Activated gamma-delta T cell treated with anti-CD3 and anti-CD28 coated beads, Interleukin-2, amount 50 U/mL, for 16 hours (primary cell): ENCODE measurements around the gene PLVAP.

Experiments used
- DNase-seq: peaks from one replicate; pipeline ENCODE4 v3.0.0-alpha.2; 2020; ENCODE audit warnings: low read depth

The PLVAP gene

GRCh38 chr19:17321655-17322489 lies 55.3 kb downstream of the PLVAP start:
- no peak for DNase-seq

- DNase-seq, result no peak
Observed at GRCh38 chr19:17320435-17320834, 56.7 kb downstream of the PLVAP start.

GRCh38 chr19:17319473-17320238 lies 57.5 kb downstream of the PLVAP start:
- DNase-seq, result no peak

- no peak for DNase-seq
Observed at GRCh38 chr19:17318966-17319365, 58.2 kb downstream of the PLVAP start.

GRCh38 chr19:17314007-17314593 lies 63.0 kb downstream of the PLVAP start:
- no peak for DNase-seq

- no peak for DNase-seq
Observed at GRCh38 chr19:17312189-17313113, 64.7 kb downstream of the PLVAP start.

GRCh38 chr19:17311455-17312188 lies 65.5 kb downstream of the PLVAP start:
- no peak for DNase-seq

- no peak for DNase-seq
Observed at GRCh38 chr19:17309965-17310461, 67.1 kb downstream of the PLVAP start.

GRCh38 chr19:17309198-17309964 lies 67.8 kb downstream of the PLVAP start, which contains the start of gene DDA1:
DDA1 (plus strand) TSS chr19:17309563; CDS start chr19:17309655, 92 bp downstream.
- DNase-seq, result peak; percentile 99

GRCh38 chr19:17307876-17308377 lies 69.2 kb downstream of the PLVAP start:
- DNase-seq, result no peak

- DNase-seq, result no peak
Observed at GRCh38 chr19:17306285-17306714, 70.8 kb downstream of the PLVAP start.

- peak; percentile 87 for DNase-seq
Observed at GRCh38 chr19:17305517-17306284, 71.4 kb downstream of the PLVAP start, which contains the start of gene MRPL34. MRPL34 (plus strand) TSS chr19:17305872; CDS start chr19:17305893, 21 bp downstream.

GRCh38 chr19:17305216-17305516 lies 72.0 kb downstream of the PLVAP start:
- no peak for DNase-seq

- no peak for DNase-seq
Observed at GRCh38 chr19:17304386-17305215, 72.5 kb downstream of the PLVAP start.

- DNase-seq, result no peak
Observed at GRCh38 chr19:17303940-17304267, 73.2 kb downstream of the PLVAP start.

GRCh38 chr19:17303167-17303939 lies 73.8 kb downstream of the PLVAP start, which contains the start of gene ABHD8:
ABHD8 (minus strand) TSS chr19:17303425; CDS start chr19:17301616, 1,809 bp downstream.
- peak; percentile 87 for DNase-seq
